Left forelimb (tissue), 1 donor: ENCODE results near the gene DNAL1.
A peak's percentile ranks its signal among the peaks of the same experiment; 100 is the strongest.
"Not testable (repeated sequence)": the region's sequence is repeated elsewhere in the genome, so short reads cannot be mapped to it uniquely, and the experiment has no call there.

Experiments
- DNase-seq: peaks from one replicate; pipeline ENCODE4 v3.0.0-alpha.2; 2018; ENCODE audit warnings: low spot score

The DNAL1 gene

DNA sequence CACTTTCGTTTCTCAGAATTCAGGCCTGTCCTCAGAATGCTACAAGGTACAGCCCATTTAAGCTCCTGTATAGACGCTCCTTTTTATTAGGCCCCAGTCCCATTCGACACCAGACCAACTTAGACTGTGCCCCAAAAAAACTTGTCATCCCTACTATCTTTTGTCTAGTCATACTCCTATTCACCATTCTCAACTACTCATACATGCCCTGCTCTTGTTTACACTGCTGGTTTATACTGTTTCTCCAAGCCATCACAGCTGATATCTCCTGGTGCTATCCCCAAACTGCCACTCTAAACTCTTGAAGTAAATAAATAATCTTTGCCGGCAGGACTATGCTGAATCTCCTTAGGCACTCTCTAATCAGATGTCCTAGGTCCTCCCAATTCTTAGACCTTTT lies 63.3 kb downstream of the DNAL1 start:
- not testable (repeated sequence) for DNase-seq

GRCh38 chr14:73709904-73710469 lies 65.2 kb downstream of the DNAL1 start:
- no peak for DNase-seq

DNA sequence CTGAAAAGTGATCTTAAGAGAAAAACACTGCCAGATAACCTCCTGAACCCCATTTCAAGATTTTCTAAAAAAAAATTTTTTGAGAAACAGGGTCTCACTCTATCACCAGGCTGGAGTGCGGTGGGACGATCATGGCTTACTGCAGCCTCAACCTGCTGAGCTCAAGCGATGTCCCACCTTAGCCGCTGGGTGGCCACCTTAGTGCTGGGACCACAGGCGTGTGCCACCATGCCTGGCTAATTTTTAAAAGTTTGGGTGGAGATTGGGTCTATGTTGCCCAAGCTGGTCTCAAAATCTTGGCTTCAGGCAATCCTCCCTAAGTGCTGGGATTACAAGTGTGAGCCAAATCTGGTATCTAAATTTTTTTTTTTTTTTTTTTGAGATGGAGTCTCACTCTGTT lies 66.0 kb downstream of the DNAL1 start:
- DNase-seq: no peak

GRCh38 chr14:73712071-73712506 lies 67.3 kb downstream of the DNAL1 start:
- no peak for DNase-seq

DNA sequence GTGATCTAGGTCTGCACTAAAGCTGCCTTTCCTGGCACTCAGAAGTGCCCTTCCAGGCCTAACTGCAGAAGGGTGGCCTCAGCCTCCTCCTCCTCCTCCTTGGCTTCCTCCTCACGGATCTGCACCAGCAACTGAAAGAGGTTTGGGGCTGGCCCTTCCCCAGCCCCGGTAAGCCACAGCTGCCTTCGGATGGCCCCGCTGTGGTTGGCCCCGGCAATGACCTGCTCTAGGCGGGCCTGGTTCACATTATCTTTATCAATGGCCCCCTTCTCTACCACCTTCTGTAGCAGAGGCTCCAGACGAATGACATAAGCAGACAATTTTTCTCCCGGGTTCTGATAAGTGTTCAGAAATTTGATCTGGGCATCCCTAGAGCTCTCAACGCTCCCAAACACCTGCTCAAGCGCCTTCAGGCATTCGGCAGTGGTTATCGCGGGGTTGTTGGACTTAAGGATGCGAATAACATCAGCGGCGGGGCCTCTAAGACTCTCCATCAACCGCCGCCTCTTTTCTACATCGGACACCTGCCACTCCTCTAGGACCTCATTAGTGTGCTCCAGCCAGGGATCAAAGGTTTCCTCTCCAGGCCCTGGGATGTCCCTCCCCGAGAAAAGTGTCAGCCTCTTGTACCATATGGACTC lies 67.9 kb downstream of the DNAL1 start:
- no peak for DNase-seq

DNA sequence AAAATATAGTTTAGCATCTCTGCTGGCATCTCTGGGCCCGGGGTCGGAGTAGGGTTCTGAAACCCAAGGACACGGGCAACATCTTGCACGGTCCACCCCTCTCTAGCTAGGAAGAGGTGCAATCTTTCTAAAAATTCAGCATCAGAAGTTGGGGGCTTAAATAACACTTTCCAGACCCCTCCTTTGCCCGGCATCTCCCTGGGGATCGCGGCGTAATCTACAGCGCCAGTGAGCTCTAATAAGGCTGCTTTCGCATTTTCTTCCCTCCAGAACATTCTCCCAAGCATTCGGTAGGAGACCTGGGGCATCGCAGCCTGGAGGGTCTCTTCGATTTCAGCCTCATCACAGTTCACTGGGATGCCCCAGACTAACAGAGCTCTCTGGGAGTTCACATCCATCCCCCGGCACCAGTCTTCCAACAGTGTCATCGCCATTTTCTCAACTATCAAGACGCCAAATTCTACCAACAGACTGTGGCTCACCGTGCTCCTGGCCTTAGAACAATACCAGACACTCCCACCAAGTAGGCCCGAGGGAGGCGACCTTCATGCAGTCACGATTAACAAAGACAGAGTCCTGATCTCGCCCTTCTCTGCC lies 68.5 kb downstream of the DNAL1 start:
- no peak for DNase-seq

- DNase-seq: peak; percentile 93
Observed at GRCh38 chr14:73713803-73714655, 69.2 kb downstream of the DNAL1 start, which contains the start of gene PNMA1. PNMA1 (minus strand) TSS chr14:73714384; CDS start chr14:73713639, 745 bp downstream.

GRCh38 chr14:73714656-73715081 lies 69.9 kb downstream of the DNAL1 start:
- no peak for DNase-seq

DNA sequence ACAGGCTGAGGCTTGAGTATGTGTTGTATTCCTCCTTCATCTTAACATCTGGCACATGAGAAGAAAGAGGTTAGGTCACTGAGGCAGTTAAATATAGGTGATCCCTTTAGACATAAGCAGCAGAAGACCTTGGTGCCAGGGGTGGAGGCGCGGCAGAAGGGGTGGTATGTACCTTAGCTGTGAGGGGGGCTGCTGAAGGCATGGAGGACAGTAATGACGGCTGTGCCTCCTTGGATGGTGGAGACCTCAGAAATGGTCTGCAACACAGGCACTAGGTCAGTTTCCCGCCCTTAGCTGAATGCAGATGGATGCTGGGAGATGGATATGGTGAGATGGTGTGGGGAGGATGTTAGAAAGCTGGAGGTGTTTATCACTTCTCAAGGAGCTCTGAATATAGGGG lies 70.9 kb downstream of the DNAL1 start:
- DNase-seq: no peak

DNA sequence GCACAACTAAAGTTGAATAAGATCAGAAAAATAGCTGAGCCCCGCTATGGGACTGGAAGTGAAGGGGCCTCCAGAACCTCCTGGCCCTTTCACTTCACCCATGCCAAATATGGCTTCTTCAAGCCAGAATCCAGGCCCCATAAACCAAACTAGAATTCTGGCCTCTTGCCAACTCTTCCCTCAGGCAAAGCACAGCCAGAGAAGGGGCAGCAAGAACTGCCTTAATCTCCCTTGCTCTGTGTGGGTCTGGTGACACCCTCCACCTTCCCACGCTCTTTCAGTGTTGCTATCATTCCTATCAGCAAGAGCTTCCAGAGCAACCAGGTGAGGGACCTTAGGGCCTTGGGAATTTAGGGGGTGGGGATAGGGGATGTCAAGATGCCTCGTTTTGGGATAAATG lies 72.5 kb downstream of the DNAL1 start:
- DNase-seq: no peak

DNA sequence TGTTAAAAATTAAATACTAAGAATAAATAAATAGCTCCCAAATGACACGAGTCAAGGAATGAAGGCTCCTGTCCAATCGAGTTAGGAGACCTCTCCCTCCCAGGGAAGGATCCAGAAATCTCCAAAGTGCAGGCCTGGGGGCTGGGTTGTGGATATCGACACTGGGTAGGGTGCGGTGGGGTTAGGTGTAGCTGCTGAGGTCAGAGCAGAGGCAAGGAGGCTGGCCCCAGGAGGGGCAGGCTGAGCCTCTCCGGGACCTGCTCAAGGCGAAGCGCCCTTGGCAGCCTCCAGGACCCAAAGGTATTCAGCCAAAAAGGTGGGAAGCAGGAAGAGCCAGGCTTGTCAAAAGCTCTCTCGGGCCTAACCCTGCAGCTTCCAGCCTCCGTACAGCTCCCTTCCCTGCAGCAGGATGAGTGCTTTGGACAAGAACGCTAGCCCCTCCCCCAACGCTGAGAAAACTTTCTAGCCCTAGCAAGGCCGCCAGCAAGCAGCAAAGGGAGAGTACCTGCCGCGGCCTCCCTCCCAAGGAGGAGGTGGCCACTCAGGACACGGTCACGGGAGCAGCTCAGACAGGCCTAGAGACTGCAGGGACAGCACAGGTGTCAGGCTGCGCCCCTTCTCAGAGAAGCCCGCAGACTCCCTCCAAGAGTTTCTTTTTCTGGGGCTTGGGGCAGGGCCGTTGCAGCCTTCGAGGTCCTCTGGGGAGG lies 73.1 kb downstream of the DNAL1 start:
- no peak for DNase-seq

GRCh38 chr14:73718418-73719251 lies 73.8 kb downstream of the DNAL1 start:
- no peak for DNase-seq

DNA sequence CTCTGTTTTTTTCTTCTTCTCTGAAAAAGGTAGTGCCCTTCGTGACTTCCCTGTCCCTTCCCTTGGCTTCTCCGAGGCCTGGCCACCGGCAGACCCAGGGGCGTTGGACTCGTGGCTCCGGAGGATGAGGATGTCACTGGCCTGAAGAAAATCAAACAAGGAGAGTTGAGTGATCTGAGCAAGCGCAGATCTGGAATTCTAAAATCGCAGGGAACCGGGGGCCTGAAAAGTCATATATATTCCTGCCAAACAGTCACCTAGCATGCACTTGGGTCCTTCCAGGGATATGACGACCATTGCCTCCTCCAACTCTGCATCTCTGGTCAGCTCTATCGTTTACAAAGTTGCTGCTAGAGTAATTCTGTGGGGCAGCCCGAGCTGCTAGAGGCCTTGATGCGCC lies 74.6 kb downstream of the DNAL1 start:
- DNase-seq: no peak

- no peak for DNase-seq
Observed at GRCh38 chr14:73719791-73720190, 75.0 kb downstream of the DNAL1 start.

DNA sequence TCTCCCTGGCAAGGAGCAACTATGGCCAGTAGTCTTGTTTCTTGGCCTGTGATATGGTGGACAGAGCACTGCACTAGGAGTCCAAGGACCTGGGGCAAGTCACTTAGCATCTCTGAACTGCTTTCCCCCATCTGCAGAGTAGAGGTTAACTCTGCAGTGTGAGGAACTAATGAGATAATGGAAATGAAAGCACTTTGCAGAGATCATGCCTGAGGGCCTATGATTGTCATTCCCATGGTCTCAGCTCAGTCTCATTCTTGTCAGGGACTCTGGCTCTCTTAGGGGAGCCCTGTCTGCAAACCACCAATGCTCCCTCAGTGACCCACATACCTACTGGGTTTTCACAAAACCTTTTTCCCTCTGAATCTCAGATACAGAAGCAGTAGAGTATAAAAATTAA lies 75.8 kb downstream of the DNAL1 start:
- no peak for DNase-seq

GRCh38 chr14:73721101-73721821 lies 76.5 kb downstream of the DNAL1 start:
- DNase-seq: no peak

- DNase-seq: no peak
Observed at GRCh38 chr14:73722581-73722980, 77.8 kb downstream of the DNAL1 start.

DNA sequence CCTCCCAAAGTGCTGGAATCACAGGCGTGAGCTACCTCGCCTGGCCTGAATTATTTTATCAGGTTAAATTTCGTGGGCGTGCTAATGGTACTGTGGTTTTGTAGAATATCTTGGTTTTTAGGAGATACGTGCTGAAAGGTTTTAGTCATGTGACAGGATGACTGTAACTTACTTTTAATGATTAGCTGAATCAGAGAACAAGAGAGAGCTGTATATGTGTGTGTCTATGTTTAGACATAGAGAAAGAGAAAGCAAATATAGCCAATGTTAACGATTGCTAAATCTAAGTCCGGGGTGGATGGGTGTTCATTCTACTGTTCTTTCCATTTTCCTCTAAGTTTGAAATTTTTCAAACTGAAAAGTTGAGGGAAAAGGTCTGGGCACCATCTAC lies 78.6 kb downstream of the DNAL1 start:
- no peak for DNase-seq

- no peak for DNase-seq
Observed at GRCh38 chr14:73723797-73724661, 79.2 kb downstream of the DNAL1 start.
